SIG-M5 (cell line): ENCODE results near the gene ZNF598.
A peak's percentile ranks its signal among the peaks of the same experiment; 100 is the strongest.
"Not testable (repeated sequence)": the region's sequence is repeated elsewhere in the genome, so short reads cannot be mapped to it uniquely, and the experiment has no call there.

Source experiments
- DNase-seq: peaks from one replicate; lab custom pipeline; 2025; lab: John Stamatoyannopoulos, UW

Gene ZNF598

DNA sequence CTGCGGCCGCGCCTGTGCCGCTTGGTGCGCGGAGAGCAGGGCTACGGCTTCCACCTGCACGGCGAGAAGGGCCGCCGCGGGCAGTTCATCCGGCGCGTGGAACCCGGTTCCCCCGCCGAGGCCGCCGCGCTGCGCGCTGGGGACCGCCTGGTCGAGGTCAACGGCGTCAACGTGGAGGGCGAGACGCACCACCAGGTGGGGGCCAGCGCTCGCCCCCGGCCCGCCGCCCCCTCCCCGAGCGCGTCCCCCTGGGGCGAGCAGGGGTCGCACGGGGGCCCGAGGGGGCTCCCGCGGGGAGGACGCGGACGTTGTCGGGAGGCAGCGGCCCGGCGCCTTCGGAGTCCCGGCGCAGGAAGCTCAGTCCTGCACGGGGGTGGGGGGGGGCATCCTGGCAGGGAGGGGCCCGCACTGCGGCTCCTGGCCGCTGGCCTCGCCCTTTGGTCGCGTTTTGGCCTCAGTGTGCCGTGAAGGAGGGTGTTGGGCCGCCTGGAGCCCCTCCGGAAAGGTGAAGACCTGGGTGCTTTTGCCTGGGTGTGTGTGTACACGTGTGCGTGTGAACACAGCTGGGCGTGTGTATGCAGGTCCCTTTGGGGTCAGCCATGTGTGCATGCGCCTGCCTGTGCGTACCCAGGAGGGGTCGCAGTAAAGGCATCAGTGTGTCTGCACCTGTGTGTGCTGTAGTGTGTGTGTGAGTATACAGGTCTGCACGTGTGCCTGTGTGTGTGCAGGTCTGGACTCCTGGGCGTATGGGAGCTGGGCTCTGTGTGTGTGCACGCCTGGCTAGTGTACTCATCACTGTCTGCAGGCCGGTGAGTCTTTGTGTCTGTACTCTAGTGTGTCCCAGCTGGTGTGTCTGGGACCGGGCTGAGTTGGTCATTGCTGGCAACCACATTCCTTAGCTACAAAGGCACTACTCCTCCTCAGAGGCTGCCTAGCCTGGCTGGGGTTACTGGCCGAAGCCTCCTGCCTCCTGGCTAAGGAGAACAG lies 17.7 kb upstream of the ZNF598 start:
- DNase-seq, result no peak

GRCh38 chr16:2026461-2027023 lies 16.9 kb upstream of the ZNF598 start, which contains the start of gene NHERF2:
NHERF2 (plus strand) TSS chr16:2026902; CDS start chr16:2027006, 104 bp downstream.
- DNase-seq, result no peak

DNA sequence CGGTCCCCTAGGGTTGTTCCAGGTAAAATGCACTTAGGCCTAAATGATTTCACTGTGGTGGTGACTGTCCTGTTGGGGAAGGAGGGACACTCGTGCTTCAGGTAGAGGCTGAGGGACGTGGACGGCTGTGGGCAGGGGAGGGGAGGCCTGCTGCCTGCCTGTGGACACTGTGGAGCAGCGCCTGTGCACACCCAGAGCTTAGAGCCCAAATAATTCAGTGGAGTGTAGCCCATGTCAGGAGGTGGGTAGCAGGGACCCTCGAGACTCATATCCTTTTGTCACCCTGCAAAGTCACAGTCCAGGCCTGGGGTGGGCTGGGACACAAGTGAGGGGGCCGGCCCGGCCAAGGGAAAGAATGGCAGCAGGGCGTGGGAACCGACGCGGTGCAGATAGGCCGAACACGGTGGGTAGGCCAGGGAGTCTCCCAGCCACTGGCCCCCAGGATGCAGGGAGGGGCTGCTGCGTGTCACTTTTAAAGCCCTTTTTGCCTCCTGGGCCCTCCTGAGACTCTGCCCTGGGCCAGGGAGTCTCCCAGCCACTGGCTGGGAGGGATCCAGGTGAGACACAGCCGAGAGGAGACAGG lies 16.3 kb upstream of the ZNF598 start:
- no peak for DNase-seq

DNA sequence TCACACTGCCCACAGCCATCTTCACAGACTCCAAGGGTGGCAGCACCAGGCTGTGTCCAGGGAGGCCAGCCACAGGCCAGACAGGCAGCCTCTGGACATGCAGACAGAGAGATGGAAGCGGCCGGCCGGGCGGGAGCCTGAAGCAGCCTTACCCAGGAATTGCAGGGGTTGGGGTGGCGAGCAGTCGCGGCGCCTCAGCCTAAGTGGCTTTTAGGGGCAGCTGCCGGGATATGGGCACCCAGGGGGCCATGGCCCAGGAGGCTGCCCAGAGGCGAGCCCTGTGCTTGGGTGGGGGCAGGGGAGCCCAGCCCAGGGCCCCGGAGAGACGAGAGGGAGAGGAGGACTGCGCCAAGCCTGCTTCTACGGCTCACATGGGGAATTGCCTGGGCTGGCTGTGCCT lies 15.6 kb upstream of the ZNF598 start:
- DNase-seq, result no peak

- DNase-seq, result no peak
Measured at GRCh38 chr16:2024032-2024420, 14.4 kb upstream of the ZNF598 start.

- no peak for DNase-seq
Measured at GRCh38 chr16:2023092-2024031, 13.7 kb upstream of the ZNF598 start.

DNA sequence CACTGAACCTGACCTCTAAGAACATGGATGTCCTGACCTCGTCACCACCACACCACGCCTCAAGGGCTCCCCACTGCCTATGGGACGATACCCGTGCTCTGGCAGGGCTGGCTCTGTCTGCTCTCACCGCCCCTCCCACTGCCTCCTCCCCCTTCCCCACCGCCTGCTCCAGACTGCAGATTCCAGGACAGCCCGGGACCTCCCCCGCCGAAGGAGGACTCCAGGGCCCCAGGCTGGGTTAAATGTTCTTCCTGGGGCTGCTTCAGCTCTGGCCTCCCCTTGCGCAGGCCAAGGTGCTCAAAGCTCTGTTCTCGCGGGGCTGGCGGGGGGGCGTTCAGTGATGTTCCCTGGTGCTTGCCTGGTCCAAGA lies 13.1 kb upstream of the ZNF598 start:
- no peak for DNase-seq

- no peak for DNase-seq
Measured at GRCh38 chr16:2019921-2020831, 10.6 kb upstream of the ZNF598 start.

DNA sequence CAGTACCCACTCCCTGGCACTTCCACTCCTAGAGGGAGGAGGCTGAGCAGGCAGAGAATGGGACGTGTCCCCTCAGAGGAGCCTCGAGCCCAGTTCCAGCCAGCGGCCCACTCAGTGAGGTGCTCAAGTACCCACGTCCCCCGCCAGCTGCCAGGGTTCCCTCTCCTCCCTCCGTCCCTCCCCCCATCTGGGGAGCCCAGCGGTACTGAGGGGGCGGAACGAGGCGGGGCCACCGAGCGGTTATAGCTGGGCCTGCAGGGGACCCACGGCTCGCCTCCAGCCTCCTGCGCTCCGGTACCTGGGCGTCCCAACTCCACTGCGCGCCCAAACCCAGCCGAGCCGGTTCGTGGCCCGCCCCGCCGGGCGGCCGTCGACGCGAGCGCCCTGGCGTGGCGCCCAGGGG lies 9.9 kb upstream of the ZNF598 start, which contains the start of gene NPW:
NPW (plus strand) TSS at position 268 of the 403 bp plus-strand sequence.
- no peak for DNase-seq

- no peak for DNase-seq
Measured at GRCh38 chr16:2016407-2016922, 6.8 kb upstream of the ZNF598 start.

DNA sequence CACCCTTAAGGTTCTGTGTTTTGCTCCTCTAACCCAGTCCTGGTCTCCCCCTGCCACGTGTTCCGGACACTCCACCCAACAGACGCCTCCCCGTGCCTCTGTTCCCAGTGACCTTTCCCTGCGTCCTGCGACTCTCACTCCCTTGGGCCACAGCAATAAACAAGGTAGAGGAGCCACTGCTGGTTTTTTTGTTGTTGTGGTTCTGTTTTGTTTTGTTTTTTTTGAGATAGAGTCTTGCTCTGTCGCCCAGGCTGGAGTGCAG lies 6.3 kb upstream of the ZNF598 start:
- DNase-seq, result no peak

GRCh38 chr16:2015117-2015946 lies 5.7 kb upstream of the ZNF598 start:
- peak; percentile 53 for DNase-seq

DNA sequence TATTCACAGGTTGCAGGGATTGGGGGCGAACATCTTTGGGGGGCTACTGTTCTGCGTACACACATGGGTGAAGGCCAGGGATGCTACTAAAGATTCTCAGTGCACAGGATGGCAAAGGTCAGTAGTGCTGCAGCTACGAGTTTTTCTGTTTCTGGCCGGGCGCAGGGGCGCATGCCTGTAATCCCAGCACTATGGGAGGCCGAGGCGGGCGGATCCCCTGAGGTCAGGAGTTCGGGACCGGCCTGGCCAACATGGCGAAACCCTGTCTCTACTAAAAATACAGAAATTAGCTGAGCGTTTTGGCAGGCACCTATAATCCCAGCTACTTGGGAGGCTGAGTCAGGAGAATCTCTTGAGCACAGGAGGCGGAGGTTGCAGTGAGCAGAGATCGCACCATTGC lies 3.9 kb upstream of the ZNF598 start:
- DNase-seq, result no peak

DNA sequence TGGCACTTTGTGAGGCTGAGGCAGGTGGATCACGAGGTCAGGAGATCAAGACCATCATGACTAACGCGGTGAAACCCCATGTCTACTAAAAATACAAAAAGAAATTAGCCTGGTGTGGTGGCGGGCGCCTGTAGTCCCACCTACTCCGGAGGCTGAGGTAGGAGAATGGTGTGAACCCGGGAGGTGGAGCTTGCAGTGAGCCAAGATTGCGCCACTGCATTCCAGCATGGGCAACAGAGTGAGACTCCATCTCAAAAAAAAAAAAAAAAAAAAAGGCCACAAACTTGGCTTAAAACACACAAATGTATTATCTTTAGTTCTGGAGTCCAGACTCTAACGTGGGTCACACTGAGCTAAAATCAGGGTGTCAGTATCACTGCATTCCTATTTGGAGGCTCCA lies 2.1 kb upstream of the ZNF598 start:
- not testable (repeated sequence) for DNase-seq

DNA sequence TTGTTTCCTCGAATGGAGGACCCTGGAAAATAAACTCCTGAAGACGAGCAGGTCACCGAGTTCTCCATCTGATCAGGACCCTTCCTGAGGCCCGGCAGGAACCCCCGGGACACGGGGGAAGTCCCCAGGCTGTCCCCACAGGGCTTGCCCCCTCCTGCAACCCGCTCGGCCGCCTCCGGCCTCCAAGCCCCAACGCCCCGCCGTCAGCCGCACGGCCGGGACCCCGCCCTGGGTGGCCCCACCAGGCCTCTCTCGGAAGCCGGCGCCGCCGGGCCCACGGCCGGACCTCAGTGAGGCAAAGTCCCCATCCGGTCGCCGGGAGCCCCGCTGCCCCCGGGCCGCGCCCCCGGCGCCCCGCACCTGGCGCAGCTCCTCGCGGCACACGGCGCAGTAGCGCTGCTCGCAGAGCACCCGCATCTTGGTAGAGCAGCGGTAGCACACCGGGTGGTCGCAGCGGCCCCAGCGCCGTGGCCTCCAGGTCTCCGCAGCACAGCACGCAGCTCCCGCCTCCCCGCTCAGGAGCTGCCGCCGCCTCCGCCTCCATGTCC lies 383 bp downstream of the ZNF598 start:
- no peak for DNase-seq

DNA sequence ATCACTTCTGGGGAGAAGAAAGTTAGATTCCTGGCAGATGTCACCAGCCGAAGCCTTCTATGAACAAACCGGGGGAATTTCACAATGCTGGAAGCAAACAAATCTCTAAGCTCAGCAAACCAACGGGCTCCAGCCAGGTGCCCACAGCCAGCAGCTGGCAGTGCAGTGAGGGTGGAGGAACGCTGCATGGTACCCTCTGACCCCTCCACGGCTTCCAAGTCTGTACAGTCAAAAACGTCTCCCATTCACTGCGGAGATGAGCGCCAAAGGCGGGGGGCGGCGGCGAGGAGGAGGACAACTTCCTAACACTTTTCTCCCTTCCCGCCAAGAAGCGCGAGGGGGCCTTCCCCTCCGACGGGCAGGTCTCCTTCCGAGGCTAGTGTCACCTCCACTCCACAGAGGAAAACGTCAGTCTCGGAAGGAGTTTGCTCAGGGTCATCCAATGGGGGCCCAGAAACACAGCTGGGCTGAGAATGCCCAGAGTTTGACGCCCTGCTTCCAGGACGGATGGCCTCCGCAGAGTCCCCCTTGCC lies 924 bp downstream of the ZNF598 start:
- DNase-seq, result no peak

DNA sequence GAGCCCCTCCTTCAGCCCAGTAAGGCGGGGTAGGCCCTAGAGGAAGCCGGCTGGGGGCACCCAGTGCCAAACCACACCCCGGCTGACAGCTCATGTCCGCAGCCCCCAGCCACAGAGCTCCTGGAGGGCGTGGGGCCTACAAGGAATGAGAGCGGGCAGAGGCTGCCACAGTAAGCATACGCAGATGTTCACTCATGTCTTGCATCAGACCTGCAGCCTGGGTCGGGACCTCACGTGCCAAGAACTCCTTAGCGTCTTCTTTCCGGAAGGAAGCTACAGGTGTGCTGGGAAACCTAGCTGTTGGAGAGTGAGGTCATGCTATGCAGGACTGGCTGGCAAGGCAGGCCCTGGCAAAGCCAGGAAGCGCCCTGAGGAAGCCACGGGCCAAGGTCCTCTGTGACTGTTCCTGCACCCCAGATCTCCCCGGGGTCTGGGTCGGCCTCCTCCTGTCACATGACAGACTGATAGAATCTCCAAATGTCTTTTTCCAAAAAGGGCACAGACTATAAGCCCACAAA lies 1.6 kb downstream of the ZNF598 start:
- no peak for DNase-seq

DNA sequence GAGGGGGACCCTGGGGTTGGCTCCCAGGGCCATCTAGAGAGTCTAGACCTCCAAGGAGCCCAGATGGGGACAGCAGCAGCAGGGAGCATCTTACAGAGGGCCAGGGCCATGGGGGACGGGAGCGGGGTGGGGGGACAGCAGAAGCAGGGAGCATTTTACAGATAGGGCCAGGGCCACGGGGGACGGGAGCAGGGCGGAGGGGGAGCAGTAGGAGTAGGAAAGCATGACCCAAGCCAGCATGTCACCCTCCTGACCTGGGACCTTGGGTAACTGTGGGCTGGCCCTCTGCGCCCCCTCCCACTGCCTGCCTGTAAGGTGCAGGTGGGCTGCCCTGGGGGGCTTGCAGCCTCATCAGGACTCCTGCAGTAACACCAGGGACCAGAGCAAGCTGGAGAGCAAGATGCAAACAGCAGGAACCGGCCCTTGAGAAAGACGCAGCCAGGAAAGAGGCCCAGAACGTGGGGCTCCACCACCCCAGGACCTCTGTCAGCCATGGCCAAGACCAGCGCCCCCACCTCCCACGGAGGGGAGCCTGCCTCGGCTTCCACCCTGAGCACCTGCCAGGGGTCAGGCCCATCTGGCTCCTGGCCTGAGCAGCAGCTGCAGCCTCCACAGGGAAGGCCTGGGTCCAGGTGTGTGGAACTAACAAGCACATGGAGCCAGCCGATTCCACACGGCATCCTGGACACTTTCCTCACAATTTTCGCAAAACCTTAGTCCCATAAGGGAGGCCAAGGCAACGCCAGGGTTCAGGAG lies 2.4 kb downstream of the ZNF598 start:
- no peak for DNase-seq
